Skin epidermis (tissue), 12 donors: ENCODE measurements around the gene ASIC1.

ENCODE experiments used
- H3K27ac ChIP-seq, 21 experiments: fragments of 200-600 bp; sonication (generic) in 11 of 21; one replicate each; pipeline ENCODE4 v1.5.0; 2020; ENCODE audit warnings: mild to moderate bottlenecking in 3 of 21, inconsistent platforms in 2 of 21, moderate library complexity in 2 of 21
- H3K4me3 ChIP-seq, 7 experiments: fragments of 200-600 bp; sonication (generic) in 2 of 7; one replicate each; pipeline ENCODE4 v1.5.0; 2020; ENCODE audit warnings: inconsistent platforms in 2 of 7, mild to moderate bottlenecking in 2 of 7, moderate library complexity in 1 of 7

The ASIC1 gene

DNA sequence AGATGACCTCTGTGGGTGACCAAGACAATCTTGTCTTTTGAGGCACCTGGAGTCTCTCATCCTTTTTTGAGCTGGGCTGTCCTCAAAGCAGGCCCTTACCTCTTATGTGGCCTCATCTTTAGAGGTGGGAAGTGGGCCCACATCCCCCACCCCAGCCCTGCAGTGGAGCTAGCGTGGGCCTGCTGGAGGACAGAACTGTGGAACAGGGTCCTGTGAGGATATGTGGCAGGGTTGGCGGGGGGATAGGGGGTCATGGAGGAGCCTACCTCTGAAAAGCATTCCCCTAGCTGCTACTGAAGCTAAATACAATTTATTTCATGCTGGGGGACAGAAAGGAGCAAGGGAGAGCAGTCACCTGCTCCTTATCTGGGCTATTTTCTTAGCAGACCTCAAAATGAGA is 46.0 kb downstream of the ASIC1 start:
- no peak overlapping the region for H3K4me3 ChIP-seq
- peak overlapping the region in 5 of 21 experiments; percentile 0 to 33 (median 11) for H3K27ac ChIP-seq

DNA sequence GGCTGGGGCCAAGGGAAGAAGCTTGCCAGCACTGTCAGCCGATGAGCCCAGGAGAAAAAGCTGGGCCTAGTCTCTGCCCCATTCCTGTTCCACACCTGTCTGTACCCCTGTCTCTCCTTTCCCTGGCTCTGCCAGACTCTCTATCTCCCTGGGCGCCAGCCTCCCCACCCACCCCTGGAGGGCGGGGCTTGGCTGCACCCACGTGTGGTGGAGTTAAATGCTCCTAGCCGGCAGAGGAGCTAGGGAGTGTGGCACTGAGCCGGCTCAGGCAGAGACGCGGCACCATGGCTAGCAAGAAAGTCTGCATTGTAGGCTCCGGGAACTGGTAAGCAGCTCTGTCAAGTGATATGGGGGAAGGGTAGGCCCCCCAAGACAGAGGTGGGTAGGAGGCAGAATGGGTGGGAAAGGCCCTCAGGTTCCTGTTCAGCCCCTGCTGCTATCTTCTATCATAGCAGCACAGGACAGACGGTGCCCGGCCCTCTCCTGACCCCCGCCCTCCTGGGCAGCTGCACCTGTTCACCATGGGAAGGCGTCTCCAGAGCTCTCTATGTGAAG is 46.4 kb downstream of the ASIC1 start, which contains the start of gene GPD1:
Gene GPD1, plus strand, starts transcription at position 242 of the 555 bp plus-strand sequence. Its CDS starts 43 bp downstream, at position 285.
- Histone ChIP-seq H3K27ac (peak within 1 kb of the TSS in 6 of 21 experiments; percentile 0 to 39 (median 18)), H3K4me3 (peak within 1 kb of the TSS in 1 of 7 experiments; percentile 4)

DNA sequence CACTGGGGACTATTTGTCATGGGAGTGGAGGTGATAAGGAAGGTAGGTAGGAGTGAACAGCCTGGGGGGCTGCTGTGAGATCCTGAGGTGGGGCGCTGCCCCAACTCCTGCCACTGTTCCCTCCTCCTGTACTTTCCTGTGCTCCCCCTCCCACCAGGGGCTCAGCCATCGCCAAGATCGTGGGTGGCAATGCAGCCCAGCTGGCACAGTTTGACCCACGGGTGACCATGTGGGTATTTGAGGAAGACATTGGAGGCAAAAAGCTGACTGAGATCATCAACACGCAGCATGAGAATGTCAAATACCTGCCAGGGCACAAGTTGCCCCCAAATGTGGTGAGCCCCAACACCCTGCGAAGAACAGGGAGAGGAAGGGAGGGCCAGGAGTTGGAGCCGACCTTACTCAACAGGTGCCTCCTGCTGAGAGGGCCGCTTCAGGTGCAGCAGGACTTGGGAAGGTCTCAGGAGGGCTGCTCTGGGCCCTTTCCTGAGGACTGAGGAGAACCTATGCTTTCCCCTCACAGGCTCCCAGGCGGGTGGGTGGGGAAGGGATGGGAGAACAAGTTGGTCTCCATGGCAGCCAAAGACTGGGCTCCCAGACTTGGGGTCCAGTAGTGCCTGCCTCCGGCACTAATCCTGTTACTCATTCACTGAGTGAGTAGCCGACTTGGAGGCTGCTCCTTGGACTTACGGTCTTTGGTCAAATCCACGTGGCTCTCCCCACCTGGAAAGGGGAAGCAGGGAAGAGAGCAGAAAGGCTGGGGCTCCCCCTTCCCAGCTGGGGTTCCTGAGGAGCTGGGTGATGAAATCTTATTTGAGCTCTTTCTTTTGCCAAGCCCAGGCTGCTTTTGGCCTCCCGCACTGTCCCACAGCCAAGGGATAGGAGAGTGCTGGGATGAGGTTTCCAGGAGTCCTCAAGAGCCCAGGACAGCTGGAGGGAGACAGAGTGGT is 47.3 kb downstream of the ASIC1 start:
- H3K27ac ChIP-seq: peak overlapping the region in 2 of 21 experiments; percentile 16 to 39
- peak overlapping the region in 1 of 7 experiments; percentile 4 for H3K4me3 ChIP-seq

- no peak overlapping the region for H3K27ac ChIP-seq
- H3K4me3 ChIP-seq: no peak overlapping the region
Observed at GRCh38 chr12:50105913-50106450, 48.6 kb downstream of the ASIC1 start.

- H3K4me3 ChIP-seq: no peak overlapping the region
- H3K27ac ChIP-seq: no peak overlapping the region
Observed at GRCh38 chr12:50106907-50107306, 49.5 kb downstream of the ASIC1 start.

DNA sequence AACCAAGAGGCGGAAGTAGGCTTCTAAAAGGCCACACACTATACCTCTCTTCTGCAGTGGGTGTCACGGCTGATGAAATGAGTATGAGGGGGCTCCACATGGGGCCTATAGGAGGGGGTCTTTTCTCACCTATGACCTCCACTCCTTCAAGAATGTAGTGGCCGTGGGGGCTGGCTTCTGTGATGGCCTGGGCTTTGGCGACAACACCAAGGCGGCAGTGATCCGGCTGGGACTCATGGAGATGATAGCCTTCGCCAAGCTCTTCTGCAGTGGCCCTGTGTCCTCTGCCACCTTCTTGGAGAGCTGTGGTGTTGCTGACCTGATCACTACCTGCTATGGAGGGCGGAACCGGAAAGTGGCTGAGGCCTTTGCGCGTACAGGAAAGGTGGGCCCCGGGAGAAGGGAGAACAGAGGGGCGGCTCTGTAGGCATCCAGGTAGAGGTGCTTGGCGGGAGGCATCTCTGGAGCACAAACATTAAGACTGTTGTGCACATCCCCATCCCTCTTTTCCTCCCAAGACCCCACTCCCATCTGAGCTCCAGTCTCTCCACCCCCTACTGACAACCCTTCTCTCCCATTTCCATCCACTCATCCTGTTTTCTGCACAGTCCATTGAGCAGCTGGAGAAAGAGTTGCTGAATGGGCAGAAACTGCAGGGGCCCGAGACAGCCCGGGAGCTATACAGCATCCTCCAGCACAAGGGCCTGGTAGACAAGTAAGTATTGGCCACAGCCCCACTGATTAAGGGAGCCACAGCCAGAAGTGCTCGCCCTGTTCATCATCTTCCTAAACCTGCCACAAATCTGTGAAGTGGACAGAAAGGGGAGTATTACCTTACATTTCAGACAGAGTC is 50.2 kb downstream of the ASIC1 start:
- H3K4me3 ChIP-seq: no peak overlapping the region
- H3K27ac ChIP-seq: no peak overlapping the region

DNA sequence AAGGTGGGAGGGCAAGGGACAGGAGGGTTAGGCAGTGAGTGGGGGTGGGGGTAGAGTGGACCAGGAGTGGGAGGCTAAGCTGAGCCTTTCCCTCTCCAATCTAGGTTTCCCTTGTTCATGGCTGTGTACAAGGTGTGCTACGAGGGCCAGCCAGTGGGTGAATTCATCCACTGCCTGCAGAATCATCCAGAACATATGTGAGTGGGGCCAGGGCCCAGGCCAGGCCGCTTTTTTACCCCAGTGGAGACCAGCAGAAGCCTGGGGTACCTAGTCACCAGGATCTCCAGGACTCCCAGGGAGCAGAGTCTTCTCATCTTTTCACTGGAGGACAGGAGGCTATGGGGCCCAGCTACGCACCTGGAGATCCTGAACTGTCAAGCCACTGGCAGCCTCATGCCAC is 51.9 kb downstream of the ASIC1 start:
- Histone ChIP-seq H3K4me3 (no peak overlapping the region), H3K27ac (peak overlapping the region in 13 of 21 experiments; percentile 13 to 93 (median 73))

GRCh38 chr12:50110127-50110761 is 52.8 kb downstream of the ASIC1 start:
- Histone ChIP-seq H3K27ac (peak overlapping the region in 20 of 21 experiments; percentile 5 to 93 (median 64)), H3K4me3 (no peak overlapping the region)

GRCh38 chr12:50110762-50111351 is 53.5 kb downstream of the ASIC1 start:
- H3K27ac ChIP-seq: peak overlapping the region in 20 of 21 experiments; percentile 5 to 93 (median 64)
- H3K4me3 ChIP-seq: peak overlapping the region in 3 of 7 experiments; percentile 8 to 75 (median 21)

GRCh38 chr12:50111395-50111692 is 53.9 kb downstream of the ASIC1 start:
- H3K4me3 ChIP-seq: peak overlapping the region in 5 of 7 experiments; percentile 8 to 91 (median 24)
- H3K27ac ChIP-seq: peak overlapping the region in 20 of 21 experiments; percentile 5 to 93 (median 58)

- Histone ChIP-seq H3K27ac (peak within 1 kb of the TSS; percentile 57 to 97 (median 90)), H3K4me3 (peak within 1 kb of the TSS; percentile 74 to 96 (median 90))
Observed at GRCh38 chr12:50111693-50112455, 54.5 kb downstream of the ASIC1 start, which contains the start of gene COX14. Gene COX14, plus strand, starts transcription at chr12:50112236. Its CDS starts 7,808 bp downstream, at chr12:50120044.

- peak overlapping the region; percentile 57 to 97 (median 90) for H3K27ac ChIP-seq
Observed at GRCh38 chr12:50112456-50113218, 55.2 kb downstream of the ASIC1 start.

DNA sequence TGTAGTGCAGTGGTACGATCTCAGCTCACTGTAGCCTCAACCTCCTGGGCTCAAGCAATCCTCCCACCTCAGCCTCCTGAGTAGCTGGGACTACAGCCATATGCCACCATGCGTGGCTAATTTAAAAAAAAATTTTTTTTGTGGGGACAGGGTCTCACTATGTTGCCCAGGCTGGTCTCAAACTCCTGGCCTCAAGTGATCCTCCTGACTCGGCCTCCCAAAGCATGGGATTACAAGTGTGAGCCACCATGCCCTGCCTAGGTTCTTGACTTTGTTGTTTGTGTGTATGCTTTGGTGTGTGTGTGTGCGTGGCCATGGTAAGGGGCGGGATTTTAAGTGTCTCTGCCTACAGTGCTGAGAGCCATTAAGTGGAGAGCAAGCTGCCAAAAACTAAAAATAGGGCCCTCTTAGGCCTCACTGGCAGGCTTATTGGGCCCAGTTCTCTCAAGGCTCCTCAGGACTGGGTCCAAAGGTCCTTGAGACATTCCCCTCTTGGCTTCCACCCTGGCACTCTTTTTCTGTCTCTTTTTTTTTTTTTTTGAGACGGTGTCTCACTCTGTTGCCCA is 59.7 kb downstream of the ASIC1 start:
- Histone ChIP-seq H3K27ac (no peak overlapping the region), H3K4me3 (no peak overlapping the region)

More at GRCh38 chr12:50112456-50113218, 55.2 kb downstream of the ASIC1 start:
- peak overlapping the region; percentile 74 to 96 (median 90) for H3K4me3 ChIP-seq

DNA sequence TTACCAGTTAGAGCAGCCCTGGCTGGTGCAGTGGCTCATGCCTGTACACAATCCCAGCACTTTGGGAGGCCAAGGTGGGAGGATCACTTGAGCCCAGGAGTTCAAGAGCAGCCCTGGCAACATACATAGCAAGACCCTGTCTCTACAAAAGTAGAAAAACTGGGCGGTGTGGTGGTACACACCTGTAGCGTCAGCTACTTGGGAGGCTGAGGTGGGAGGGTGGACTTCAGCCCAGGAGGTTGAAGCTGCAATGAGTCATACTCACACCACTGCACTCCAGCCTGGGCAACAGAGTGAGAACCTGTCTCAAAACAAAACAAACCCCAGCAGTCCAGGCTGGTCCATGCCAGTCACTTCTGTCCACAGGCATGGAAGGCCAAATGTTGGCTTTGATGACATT is 62.0 kb downstream of the ASIC1 start:
- H3K4me3 ChIP-seq: no peak overlapping the region
- no peak overlapping the region for H3K27ac ChIP-seq

DNA sequence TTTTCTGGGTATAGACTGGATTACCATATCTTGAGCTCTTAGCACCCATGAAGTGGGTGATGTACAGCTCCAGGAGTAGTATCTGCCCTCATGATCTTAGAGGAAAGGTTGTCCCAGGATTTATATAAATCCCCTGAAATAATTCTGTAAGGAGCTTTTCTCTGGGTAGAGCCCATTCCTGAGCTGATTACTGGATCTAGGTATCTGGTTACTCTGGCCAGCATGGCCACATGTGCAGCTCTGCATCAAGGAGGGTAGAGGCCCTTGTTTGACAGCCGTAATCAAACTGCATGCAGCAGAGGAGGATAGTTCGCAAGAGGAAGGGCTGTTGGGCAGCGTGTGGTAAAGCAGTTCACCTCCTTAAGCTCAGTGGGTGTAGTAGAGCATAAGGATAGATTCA is 63.1 kb downstream of the ASIC1 start:
- H3K27ac ChIP-seq: no peak overlapping the region
- no peak overlapping the region for H3K4me3 ChIP-seq

DNA sequence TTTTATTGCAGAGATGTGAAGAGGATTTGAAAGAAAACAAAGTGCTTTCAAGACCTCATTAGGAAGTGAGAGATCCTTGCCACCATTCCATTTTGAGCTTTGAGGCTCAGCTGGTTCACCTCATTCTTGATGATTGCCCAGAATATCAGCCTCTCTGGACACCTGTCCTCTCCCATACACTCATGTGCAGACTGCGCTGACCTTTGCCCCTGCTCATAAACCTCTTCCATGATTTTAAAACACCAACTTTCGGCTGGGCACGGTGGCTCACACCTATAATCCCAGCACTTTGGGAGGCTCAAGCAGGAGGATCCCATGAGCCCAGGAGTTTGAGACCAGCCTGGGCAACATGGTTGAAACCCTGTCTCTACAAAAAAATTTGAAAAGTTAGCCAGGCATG is 63.6 kb downstream of the ASIC1 start:
- Histone ChIP-seq H3K4me3 (no peak overlapping the region), H3K27ac (no peak overlapping the region)

DNA sequence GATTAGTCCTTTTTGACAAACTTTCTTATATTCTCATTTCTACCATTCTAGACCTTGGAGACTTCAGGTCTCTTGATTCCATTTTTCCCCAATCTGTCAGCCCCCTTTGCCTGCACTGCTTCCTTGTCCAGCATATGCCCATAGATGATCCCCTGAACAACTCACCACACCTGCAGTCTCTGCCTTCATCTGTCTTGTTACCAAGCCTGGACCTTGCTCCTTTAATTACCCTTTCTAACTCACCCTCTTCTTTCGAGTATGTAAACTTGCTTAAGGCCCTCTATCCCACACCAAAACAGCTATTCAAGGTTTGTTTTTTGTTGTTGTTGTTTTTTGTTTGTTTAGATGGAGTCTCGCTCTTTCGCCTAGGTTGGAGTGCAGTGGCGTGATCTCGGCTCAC is 64.2 kb downstream of the ASIC1 start:
- H3K27ac ChIP-seq: no peak overlapping the region
- H3K4me3 ChIP-seq: no peak overlapping the region
